Camera-type eye (tissue), 1 donor: ENCODE measurements around the gene KCNJ16. TPM values are rescaled to one million over a fixed set of nuclear protein-coding genes. Genes with fewer than 3 reads are reported as not detected.

Source experiments
- total RNA-seq: library from RNA; depleted of rRNA; stranded (reverse); fragments of >200 nt; gene quantifications from one replicate; pipeline ENCODE4 v1.2.3, GENCODE V29; 2014

Gene KCNJ16
- total RNA-seq, result 0.66 TPM

GRCh38 chr17:70074956-70075355, at the start of gene KCNJ16:
Gene KCNJ16, plus strand, starts transcription at chr17:70075225. Its CDS starts 56,863 bp downstream, at chr17:70132088.

DNA sequence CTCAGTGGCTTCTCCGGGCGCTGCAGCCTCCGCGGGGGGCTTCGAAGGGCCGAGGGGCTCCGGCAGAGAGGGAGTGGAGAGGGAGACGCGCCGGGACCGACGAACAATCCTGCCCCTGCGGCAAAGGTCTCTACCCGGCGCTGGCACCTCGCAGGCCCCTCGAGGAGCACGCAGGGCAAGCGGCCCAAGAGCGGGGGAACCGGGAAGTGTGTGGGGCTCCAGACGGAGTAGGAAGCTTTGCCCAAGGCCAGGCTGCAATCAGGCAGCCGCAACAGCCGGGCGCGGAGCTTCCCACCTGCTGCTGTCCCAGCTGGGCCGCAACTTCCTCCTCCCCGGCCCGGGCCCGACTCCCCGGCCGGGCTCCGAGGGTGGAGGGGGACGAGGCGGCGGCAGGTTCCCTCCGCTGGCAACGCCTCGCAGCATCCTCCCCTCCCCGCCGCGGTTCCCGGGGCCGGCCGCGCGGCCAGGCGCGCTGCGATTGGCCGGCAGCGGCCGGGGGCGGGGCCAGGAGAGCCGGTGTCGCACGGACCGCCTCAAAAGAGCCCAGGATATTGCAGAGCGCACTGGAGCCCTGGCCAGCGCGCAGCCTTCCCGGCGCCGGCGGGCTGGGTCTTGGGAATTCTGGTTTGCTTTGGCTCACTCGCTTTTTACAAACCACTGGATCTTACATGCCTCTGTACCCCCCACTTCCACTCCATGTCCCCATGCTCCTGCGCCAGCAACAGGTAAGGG, 94.1 kb downstream of the KCNJ16 start, which contains the start of gene KCNJ2:
TSS of gene KCNJ2 (plus strand) at position 556 of the 732 bp plus-strand sequence. CDS start 5,508 bp downstream, outside the sequence.

Other genes with a start within 250 kb of the KCNJ16 start
- gene KCNJ2, start 94.3 kb downstream of the KCNJ16 start, total RNA-seq, result 11.7 TPM